OCI-LY7 (cell line): ENCODE results near the gene SMOC1. TPM values are rescaled to one million over a fixed set of nuclear protein-coding genes. Genes with fewer than 3 reads are reported as not detected.
"Not testable (repeated sequence)": the region's sequence is repeated elsewhere in the genome, so short reads cannot be mapped to it uniquely, and the experiment has no call there.

Experiments
- BruUV-seq: library from RNA; stranded (reverse); fragments of 400-500 nt; replicated peaks from 2 replicates; lab custom pipeline; 2021; lab: Mats Ljungman, UMichigan
- CTCF ChIA-PET: fragments of 300-600 bp; sonication (Branson Sonifier 250); formaldehyde crosslinking; loops from one replicate; lab custom pipeline; 2022; ENCODE audit warnings: antibody characterized with exemption; ENCODE audit not compliant: unreplicated experiment; lab: Charles Lee
- POLR2A ChIA-PET: fragments of 300-600 bp; sonication (Branson Sonifier 250); formaldehyde crosslinking; loops from one replicate; lab custom pipeline; 2022; ENCODE audit warnings: antibody characterized with exemption; lab: Charles Lee
- DNase-seq: peaks from one replicate; pipeline ENCODE4 v3.0.0-alpha.2; 2015; ENCODE audit warnings: low spot score
- H2AFZ ChIP-seq: fragments of 200-600 bp; sonication (generic), shearing (Covaris generic); 2 replicates; pipeline ENCODE4 v1.6.1; 2014; ENCODE audit warnings: mild to moderate bottlenecking, antibody characterized with exemption, low read length, moderate library complexity
- H3K27ac ChIP-seq: fragments of 200-600 bp; sonication (generic); 2 replicates; pipeline ENCODE4 v1.5.1; 2014; ENCODE audit warnings: mixed run types, low read depth, mild to moderate bottlenecking, moderate library complexity, low read length, inconsistent platforms; ENCODE audit not compliant: poor library complexity, severe bottlenecking
- H3K36me3 ChIP-seq: fragments of 200-600 bp; sonication (generic); 2 replicates; pipeline ENCODE4 v1.6.1; 2014; ENCODE audit warnings: mild to moderate bottlenecking, antibody characterized with exemption, low read length, moderate library complexity, mixed read lengths; ENCODE audit not compliant: insufficient read depth
- H3K4me1 ChIP-seq: fragments of 200-600 bp; sonication (generic); 2 replicates; pipeline ENCODE4 v1.5.1; 2014; ENCODE audit warnings: mild to moderate bottlenecking, low read length; ENCODE audit not compliant: insufficient read depth, poor library complexity, severe bottlenecking
- H3K4me2 ChIP-seq: fragments of 200-600 bp; sonication (generic); 2 replicates; pipeline ENCODE4 v1.6.1; 2014; ENCODE audit warnings: mild to moderate bottlenecking, low read length
- H3K4me3 ChIP-seq: fragments of 200-600 bp; sonication (generic); 2 replicates; pipeline ENCODE4 v1.5.1; 2014; ENCODE audit warnings: mild to moderate bottlenecking, low read depth, low read length; ENCODE audit not compliant: poor library complexity, severe bottlenecking
- H3K79me2 ChIP-seq: fragments of 200-600 bp; sonication (generic); 2 replicates; pipeline ENCODE4 v1.6.1; 2016; ENCODE audit warnings: low read depth, mild to moderate bottlenecking, low read length, moderate library complexity, mixed read lengths; ENCODE audit not compliant: insufficient read depth
- H3K9me2 ChIP-seq: fragments of 200-600 bp; sonication (generic); 2 replicates; pipeline ENCODE4 v1.6.1; 2016; ENCODE audit warnings: mild to moderate bottlenecking, low read length, mixed read lengths; ENCODE audit not compliant: insufficient read depth
- H3K9me3 ChIP-seq: fragments of 200-600 bp; sonication (generic); 2 replicates; pipeline ENCODE4 v1.6.1; 2014; ENCODE audit warnings: mild to moderate bottlenecking, mixed run types, low read length, mixed read lengths
- H4K20me1 ChIP-seq: fragments of 200-600 bp; sonication (generic); 2 replicates; pipeline ENCODE4 v1.6.1; 2014; ENCODE audit warnings: mild to moderate bottlenecking, antibody characterized with exemption, low read length, moderate library complexity, mixed read lengths; ENCODE audit not compliant: insufficient read depth
- EZH2phosphoT487 ChIP-seq: fragments of 200-600 bp; sonication (generic); IDR thresholded peaks from 2 replicates; pipeline ENCODE4 v1.6.1; 2018; ENCODE audit warnings: low read depth, borderline replicate concordance, mild to moderate bottlenecking, mixed run types, antibody characterized with exemption, low read length, moderate library complexity, mixed read lengths
- intact Hi-C: fragments of 100-400 bp; cut with micrococcal nuclease; formaldehyde crosslinking; loops from one replicate; pipeline ENCODE4 v1.10.0; 2022; ENCODE audit not compliant: unreplicated experiment
- total RNA-seq, 2 experiments: library from RNA; depleted of rRNA in 1 of 2; stranded (reverse); fragments of >200 nt in 1 of 2; shearing (Covaris generic) in 1 of 2; gene quantifications; 2 replicates each; pipeline ENCODE4 v1.2.3, GENCODE V29; 2014 to 2022
- TF ChIP-seq, protein P1 (sequence below): fragments of 200-600 bp; sonication (generic); conservative IDR thresholded peaks from 2 replicates; pipeline ENCODE4 v1.5.1; 2014; ENCODE audit warnings: mild to moderate bottlenecking, antibody characterized with exemption, low read length, moderate library complexity, mixed read lengths

The SMOC1 gene
- total RNA-seq, 2 experiments from 2014 or later: not detected

DNA sequence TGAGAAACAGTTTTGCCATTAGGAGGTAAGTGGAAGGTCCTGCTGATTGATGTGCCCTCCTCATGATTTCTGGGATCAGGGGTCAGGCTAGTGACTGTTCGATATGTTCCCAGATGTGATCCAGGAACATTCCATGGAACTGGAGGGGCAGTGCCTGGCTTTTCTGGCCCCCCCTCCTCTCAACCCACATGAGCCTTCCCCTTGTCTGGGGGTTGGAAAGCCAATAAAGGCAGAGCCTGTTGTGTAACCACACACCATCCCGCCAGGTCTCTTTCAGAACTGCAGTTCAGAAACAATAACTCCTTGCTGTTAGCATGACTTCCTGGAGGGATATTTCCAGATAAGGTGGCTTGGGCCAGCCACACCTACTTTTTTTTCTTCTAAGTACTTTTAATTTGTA lies 17.8 kb downstream of the SMOC1 start:
- no peak overlapping the region for H3K4me3 ChIP-seq
- H3K4me1 ChIP-seq: no peaks in the 10 kb centered on the region
- CTCF ChIA-PET: no interaction called here
- no peak overlapping the region for H3K4me2 ChIP-seq
- H3K9me3 ChIP-seq: no peaks in the 10 kb centered on the region
- H3K9me2 ChIP-seq: no peaks in the 10 kb centered on the region
- TF ChIP-seq, protein P1, sequence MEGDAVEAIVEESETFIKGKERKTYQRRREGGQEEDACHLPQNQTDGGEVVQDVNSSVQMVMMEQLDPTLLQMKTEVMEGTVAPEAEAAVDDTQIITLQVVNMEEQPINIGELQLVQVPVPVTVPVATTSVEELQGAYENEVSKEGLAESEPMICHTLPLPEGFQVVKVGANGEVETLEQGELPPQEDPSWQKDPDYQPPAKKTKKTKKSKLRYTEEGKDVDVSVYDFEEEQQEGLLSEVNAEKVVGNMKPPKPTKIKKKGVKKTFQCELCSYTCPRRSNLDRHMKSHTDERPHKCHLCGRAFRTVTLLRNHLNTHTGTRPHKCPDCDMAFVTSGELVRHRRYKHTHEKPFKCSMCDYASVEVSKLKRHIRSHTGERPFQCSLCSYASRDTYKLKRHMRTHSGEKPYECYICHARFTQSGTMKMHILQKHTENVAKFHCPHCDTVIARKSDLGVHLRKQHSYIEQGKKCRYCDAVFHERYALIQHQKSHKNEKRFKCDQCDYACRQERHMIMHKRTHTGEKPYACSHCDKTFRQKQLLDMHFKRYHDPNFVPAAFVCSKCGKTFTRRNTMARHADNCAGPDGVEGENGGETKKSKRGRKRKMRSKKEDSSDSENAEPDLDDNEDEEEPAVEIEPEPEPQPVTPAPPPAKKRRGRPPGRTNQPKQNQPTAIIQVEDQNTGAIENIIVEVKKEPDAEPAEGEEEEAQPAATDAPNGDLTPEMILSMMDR: no peak
- TF ChIP-seq EZH2phosphoT487: no peak
- intact Hi-C loops: no loop called here
- no peak for DNase-seq
- H3K79me2 ChIP-seq: no peaks in the 10 kb centered on the region
- H2AFZ ChIP-seq: no peak overlapping the region
- POLR2A ChIA-PET: no interaction called here
- no peaks in the 10 kb centered on the region for H4K20me1 ChIP-seq
- no peak overlapping the region for H3K27ac ChIP-seq
- no TSS peak for BruUV-seq
- H3K36me3 ChIP-seq: no peaks in the 10 kb centered on the region

DNA sequence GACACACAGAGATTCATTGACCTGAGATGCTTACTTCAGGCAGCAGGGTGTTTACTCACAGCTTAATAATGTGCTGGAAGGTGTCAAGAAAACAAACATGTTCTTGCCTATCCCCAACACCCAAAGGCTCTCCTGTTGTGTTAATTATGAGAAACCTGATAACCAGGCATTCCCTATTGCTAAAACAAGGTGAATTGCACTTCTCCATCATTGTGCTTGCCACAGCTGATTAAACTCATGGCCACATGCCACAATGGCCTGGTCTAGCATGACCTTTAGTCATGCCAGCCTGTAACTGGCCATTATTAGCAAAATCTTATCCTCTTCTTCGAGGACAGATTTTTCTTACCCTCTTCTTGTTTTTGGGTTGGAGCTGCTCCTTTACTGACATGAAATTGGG lies 21.4 kb downstream of the SMOC1 start:
- Histone ChIP-seq H3K4me3 (no peak overlapping the region), H3K4me1 (no peaks in the 10 kb centered on the region), H3K9me2 (no peaks in the 10 kb centered on the region), H3K4me2 (no peak overlapping the region), H3K79me2 (no peaks in the 10 kb centered on the region), H3K27ac (no peak overlapping the region), H3K9me3 (no peaks in the 10 kb centered on the region), H2AFZ (no peak overlapping the region), H3K36me3 (no peaks in the 10 kb centered on the region), H4K20me1 (no peaks in the 10 kb centered on the region)
- no TSS peak for BruUV-seq
- DNase-seq: no peak
- TF ChIP-seq, protein P1: no peak
- no peak for TF ChIP-seq EZH2phosphoT487
- intact Hi-C loops: no loop called here
- CTCF ChIA-PET: no interaction called here
- POLR2A ChIA-PET: no interaction called here

DNA sequence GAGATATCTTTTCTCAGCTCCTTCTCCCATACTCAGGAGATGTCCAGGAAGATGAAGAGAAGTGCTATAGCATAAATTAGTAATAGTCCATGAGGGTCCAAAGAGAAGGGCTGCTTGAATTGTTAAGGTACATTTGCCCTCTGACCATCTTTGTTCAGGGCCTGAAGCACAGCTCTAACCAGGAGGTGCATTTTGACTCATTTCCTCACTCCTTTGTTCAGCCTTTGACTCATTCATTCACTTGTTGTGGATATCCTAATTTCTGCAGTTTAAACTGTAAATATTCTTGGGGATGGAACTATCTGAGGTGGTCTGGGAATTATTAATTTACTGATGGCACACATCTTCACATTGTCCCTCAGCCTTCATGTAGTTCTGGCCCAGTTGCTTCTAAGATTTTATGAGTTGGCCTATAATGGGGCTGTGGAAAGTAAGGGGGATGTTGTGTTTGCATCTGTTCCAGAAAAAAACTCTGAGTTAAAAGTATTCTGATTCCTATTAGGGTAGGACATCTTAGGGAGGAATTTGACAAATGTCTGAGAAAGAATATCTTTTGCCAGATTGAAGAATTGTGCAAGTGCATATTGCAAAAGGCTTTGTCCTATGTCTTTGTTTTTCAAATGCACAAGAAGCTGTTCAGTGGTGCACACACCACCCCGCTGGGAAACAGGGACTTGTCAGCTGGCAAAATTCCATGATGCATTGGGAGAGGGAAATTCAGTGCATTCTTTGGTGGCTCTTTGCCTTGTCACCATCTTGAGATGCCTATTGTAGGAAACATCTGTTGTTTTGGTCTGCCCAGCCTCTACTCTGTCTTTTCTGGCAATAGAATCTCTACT lies 22.1 kb downstream of the SMOC1 start:
- no peaks in the 10 kb centered on the region for H3K36me3 ChIP-seq
- no peaks in the 10 kb centered on the region for H3K9me2 ChIP-seq
- H3K9me3 ChIP-seq: no peaks in the 10 kb centered on the region
- H3K4me1 ChIP-seq: no peaks in the 10 kb centered on the region
- CTCF ChIA-PET: no interaction called here
- no peaks in the 10 kb centered on the region for H3K79me2 ChIP-seq
- no peak for TF ChIP-seq EZH2phosphoT487
- TF ChIP-seq, protein P1: no peak
- H3K4me2 ChIP-seq: no peak overlapping the region
- H2AFZ ChIP-seq: no peak overlapping the region
- intact Hi-C loops: no loop called here
- no peaks in the 10 kb centered on the region for H4K20me1 ChIP-seq
- no peak for DNase-seq
- no TSS peak for BruUV-seq
- H3K4me3 ChIP-seq: no peak overlapping the region
- no peak overlapping the region for H3K27ac ChIP-seq
- POLR2A ChIA-PET: no interaction called here

DNA sequence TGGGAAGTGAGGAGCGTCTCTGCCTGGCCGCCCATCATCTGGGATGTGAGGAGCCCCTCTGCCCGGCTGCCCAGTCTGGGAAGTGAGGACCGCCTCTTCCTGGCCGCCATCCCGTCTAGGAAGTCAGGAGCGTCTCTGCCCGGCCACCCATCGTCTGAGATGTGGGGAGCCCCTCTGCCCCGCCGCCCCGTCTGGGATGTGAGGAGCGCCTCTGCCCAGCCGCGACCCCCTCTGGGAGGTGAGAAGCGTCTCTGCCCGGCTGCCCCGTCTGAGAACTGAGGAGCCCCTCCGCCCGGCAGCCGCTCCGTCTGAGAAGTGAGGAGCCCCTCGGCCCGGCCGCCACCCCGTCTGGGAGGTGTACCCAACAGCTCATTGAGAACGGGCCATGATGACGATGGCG lies 23.8 kb downstream of the SMOC1 start:
- not testable (repeated sequence) for H3K79me2 ChIP-seq

More for the DNA sequence above, 23.8 kb downstream of the SMOC1 start:
- CTCF ChIA-PET, H3K27ac ChIP-seq, DNase-seq, BruUV-seq, H3K4me2 ChIP-seq, H3K4me3 ChIP-seq, H2AFZ ChIP-seq, H4K20me1 ChIP-seq, H3K9me3 ChIP-seq, H3K4me1 ChIP-seq, intact Hi-C loops, H3K9me2 ChIP-seq, H3K36me3 ChIP-seq, POLR2A ChIA-PET: not testable (repeated sequence)
